Right lobe of liver (tissue), 4 donors: ENCODE results near the gene SLC38A10.

Experiments used
- POLR2A ChIP-seq: fragments of 450-650 bp; IDR thresholded peaks from one replicate; pipeline ENCODE4 v1.6.1; 2017; ENCODE audit warnings: antibody characterized with exemption, mild to moderate bottlenecking
- TF ChIP-seq, protein P1 (sequence below), 4 donors: fragments of 200-600 bp in 3 of 4; fragments of 450-650 bp in 1 of 4; IDR thresholded peaks; one replicate each; pipeline versions ENCODE4 v1.5.1 to v1.8.0; 2016 to 2022; ENCODE audit warnings: antibody characterized with exemption in 4 of 4, mild to moderate bottlenecking in 2 of 4
- donor health status: DM: no; HTN: no; CAD: no.
- donor health status: DM: no; HTN: no; CAD: no.
- donor health status: DM: no; HTN: yes; CAD: no.

DNA sequence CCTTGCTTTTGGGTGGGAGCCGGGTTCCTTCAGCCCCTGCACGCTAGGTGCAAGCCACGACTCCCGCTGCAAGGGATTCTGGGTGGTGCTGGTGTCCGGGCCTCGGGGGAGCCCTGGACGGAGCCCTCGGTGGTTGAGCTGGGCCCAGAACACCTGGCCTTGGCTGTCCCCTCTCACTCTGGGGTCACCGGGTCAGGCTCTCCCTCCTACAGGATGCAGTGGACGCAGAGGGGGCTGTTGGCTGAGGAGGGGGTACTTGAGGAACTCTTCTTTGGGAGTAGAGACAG, 27.9 kb upstream of the SLC38A10 start:
- TF ChIP-seq, protein P1, sequence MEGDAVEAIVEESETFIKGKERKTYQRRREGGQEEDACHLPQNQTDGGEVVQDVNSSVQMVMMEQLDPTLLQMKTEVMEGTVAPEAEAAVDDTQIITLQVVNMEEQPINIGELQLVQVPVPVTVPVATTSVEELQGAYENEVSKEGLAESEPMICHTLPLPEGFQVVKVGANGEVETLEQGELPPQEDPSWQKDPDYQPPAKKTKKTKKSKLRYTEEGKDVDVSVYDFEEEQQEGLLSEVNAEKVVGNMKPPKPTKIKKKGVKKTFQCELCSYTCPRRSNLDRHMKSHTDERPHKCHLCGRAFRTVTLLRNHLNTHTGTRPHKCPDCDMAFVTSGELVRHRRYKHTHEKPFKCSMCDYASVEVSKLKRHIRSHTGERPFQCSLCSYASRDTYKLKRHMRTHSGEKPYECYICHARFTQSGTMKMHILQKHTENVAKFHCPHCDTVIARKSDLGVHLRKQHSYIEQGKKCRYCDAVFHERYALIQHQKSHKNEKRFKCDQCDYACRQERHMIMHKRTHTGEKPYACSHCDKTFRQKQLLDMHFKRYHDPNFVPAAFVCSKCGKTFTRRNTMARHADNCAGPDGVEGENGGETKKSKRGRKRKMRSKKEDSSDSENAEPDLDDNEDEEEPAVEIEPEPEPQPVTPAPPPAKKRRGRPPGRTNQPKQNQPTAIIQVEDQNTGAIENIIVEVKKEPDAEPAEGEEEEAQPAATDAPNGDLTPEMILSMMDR (IDR thresholded peaks at IDR 0.05): no peak
- TF ChIP-seq POLR2A: no peak
